ENCODE data around the gene CFC1.
"Not testable (repeated sequence)": the region's sequence is repeated elsewhere in the genome, so short reads cannot be mapped to it uniquely, and the experiment has no call there.

The CFC1 gene

DNA sequence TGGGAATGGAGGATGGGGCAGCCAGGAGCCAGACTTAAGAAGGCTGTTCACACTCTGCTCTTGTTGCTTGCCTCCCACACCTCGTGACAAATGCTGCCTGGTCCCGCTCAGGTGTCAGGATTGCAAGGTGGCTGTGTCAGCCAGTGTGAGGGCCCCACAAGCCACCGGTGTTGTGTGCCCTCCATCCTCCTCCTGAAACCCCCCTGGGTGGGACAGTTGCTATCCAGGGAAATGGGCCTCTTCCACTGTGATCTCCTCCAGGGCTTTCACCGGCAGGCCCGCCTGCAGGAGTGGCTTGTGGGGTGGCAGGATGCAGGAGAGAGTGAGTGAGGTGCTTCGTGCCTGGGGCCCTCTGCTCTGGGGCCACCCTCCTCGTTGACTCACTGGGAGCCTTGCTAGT is 16.4 kb downstream of the CFC1 start:
- DNase-seq = not testable (repeated sequence)

DNA sequence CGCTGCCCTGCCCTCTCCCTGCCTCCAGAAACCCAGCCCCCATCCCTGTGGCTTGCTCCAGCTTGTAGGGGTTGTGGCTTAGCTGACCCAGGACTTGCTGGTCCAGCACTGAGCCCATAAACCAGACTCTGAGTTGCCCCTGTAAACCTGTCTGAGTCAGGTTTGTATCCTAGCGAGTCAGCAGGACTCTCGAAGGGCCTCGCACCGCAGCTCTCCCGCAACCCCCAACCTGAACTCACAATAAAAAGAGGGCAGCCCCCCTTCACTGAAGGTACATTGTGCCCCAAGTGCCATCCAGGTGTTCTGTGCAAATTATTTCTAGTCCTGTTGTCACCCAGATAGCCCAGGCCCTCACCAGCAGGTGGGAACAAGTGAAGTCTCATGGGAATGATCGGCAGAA is 17.9 kb downstream of the CFC1 start:
- not testable (repeated sequence) for DNase-seq

DNA sequence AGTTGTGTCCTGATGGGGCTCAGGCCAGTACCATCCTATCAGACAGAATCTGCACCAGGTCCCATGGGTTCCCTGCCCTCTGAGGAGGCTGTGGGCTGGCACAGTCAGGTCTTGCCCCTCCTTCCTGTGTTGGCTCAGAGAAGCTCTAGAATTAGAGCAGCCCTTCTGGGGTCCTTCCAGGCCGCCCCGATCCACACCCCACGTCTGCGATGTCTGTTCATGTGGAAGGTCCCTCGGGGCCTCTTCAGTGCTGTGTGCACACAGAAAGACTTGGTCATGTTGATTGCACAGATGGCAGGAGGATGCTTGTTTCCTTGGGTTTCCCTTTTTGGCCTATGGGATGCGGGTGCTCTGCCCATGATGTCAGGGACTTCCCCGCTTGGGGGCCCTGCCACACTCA is 20.3 kb downstream of the CFC1 start:
- DNase-seq = not testable (repeated sequence)

DNA sequence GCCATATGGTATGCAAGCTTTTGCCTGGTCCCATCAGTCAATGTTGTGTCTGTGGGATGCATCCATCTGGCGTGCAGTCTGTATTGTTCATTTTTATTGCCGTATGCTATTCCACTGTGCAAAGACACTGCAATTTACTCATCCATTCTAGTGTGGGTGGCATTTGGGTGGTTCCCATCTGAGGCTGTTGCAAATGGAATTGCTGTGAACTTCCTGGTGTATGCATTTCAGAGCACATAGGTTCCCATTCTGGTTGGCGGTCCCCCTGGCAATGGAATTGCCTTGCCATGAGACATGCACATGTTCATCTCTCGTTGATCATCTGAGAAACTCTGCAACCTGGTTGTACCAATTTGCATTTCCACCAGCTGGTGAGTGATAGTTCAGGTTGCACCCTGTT is 21.8 kb downstream of the CFC1 start:
- DNase-seq = not testable (repeated sequence)

DNA sequence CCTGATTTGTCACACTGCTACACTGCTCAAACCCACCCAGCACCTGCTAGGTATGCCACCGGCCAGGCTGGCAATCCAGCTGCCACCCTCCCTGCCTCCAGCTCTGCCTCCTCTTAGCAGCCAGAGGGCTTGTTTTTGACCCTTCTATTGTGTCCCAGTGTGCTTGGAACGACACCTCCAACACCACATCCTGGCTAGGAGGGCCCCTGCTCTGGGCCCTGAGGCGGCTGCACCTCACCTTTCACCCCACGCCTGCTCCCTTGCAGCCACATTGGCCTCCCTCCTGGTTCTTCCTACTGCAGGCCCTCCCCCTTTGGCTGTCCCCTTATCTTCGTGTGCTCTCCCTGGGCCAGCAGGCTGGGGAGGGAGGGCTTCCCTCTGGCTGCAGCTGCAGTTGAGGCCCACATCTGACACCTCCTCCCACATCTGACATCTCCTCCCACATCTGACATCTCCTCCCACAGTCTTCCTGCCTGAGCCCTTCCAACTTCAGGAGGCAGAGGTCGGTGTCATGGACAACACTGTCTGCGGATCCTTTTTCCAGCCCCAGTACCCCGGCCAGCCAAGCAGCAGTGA is 23.1 kb downstream of the CFC1 start:
- DNase-seq = not testable (repeated sequence)

DNA sequence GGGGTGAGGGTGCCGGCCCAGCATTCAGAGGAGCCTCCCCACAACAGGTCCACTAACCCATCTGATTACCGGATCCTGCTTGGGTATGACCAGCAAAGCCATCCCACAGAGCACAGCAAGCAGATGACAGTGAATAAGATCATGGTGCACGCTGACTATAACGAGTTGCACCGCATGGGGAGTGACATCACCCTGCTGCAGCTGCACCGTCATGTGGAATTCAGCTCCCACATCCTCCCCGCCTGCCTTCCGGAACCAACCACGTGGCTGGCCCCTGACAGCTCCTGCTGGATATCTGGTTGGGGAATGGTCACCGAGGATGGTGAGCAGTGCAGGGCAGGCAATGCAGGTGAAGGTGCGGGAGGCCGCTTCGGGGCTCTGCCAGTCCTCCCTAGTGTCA is 25.1 kb downstream of the CFC1 start:
- not testable (repeated sequence) for DNase-seq

DNA sequence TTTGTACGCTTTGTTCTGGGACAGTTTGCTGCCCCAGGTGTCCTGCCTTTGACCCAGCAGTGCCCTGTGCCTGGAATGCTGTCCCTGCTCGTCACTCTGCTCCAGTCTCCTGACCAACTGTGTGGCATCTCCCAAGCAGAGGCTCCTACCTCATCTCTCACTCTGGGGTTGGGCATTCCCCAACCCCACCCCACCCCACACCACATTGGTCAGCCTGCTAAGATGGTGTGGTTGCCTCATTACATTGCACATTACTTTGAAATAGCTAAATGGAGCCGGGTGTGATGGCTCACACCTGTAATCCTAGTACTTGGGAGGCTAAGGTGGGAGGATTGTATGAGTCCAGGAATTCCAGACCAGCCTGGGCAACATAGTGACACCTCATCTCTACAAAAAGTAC is 27.4 kb downstream of the CFC1 start:
- DNase-seq = not testable (repeated sequence)

DNA sequence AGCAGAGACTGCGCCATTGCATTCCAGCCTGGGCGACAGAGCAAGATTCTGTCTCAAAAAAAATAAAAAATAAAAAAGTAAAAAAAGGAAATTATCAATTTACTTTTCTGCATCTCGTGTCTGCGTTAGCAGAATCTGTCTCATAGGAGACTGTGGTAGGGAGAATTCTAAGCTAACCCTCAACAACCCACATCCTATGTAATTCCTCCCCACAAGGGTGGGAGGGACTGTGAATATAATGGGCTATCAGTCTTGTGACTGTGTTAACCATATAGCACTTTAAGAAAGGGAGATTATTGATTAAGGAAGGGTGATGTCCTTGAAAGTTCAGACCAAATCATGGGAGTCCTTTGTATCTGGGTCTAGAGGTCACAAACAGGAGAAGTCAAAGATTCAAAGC is 33.2 kb downstream of the CFC1 start:
- DNase-seq = not testable (repeated sequence)

DNA sequence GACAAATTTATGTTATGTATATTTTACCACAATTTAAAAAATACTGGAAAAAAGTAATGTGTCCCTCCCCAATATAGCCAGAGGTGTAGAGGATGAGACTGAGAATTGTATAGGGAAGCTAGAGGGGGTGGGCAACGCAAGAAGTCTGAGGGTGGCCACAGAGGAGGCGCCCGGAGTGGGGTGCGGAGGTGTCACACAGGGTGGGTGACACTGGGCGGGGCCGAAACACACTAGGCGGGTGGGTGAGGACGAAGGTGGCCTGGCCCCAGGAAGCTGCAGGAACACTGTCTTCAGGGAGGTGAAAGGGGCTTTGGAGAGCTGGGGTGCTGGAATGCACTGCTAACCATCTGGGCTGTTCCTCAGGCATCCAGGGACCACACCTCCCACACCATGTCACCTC is 42.9 kb downstream of the CFC1 start:
- DNase-seq = not testable (repeated sequence)

DNA sequence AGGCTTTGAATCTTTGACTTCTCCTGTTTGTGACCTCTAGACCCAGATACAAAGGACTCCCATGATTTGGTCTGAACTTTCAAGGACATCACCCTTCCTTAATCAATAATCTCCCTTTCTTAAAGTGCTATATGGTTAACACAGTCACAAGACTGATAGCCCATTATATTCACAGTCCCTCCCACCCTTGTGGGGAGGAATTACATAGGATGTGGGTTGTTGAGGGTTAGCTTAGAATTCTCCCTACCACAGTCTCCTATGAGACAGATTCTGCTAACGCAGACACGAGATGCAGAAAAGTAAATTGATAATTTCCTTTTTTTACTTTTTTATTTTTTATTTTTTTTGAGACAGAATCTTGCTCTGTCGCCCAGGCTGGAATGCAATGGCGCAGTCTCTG is 45.2 kb downstream of the CFC1 start:
- DNase-seq = not testable (repeated sequence)

DNA sequence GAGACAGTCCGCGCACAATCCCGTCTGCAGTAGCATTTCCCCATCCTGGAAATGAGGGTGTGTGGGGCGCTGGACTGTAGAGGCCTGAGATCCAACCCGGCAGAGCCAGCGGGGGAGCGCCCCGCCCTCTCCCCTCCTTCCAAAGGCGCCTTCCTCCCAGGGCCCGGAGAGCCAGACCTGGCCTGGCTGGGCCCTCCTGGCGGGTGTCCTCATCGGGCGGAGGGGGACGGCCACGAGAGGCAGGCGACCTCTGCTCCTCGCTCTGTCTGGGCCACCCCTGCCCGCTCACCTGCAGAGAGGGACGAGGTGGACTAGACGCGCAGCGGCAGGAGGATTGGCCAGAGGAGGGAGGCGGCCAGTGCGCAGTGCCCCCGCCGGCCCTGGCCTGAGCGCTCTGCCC is 49.9 kb downstream of the CFC1 start:
- DNase-seq = not testable (repeated sequence)

DNA sequence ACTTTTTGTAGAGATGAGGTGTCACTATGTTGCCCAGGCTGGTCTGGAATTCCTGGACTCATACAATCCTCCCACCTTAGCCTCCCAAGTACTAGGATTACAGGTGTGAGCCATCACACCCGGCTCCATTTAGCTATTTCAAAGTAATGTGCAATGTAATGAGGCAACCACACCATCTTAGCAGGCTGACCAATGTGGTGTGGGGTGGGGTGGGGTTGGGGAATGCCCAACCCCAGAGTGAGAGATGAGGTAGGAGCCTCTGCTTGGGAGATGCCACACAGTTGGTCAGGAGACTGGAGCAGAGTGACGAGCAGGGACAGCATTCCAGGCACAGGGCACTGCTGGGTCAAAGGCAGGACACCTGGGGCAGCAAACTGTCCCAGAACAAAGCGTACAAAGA is 51.0 kb downstream of the CFC1 start:
- DNase-seq = not testable (repeated sequence)

DNA sequence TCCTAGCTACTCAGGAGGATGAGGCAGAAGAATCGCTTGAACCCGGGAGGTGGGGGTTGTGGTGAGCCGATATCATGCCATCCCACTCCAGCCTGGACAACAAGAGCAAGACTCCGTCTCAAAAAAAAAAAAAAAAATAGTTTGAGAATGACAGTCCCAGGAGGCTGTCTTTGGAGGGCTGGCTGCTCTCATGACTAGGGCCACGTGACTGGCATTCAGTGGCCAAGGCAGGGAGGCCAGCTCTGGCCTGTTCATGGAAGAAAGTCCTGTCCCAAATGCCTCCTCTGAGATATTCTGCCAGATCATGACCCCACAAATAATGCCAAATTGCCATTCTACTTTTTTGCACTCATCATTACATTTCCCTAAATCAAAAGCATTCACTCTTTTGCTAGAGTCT is 54.4 kb downstream of the CFC1 start:
- not testable (repeated sequence) for DNase-seq

DNA sequence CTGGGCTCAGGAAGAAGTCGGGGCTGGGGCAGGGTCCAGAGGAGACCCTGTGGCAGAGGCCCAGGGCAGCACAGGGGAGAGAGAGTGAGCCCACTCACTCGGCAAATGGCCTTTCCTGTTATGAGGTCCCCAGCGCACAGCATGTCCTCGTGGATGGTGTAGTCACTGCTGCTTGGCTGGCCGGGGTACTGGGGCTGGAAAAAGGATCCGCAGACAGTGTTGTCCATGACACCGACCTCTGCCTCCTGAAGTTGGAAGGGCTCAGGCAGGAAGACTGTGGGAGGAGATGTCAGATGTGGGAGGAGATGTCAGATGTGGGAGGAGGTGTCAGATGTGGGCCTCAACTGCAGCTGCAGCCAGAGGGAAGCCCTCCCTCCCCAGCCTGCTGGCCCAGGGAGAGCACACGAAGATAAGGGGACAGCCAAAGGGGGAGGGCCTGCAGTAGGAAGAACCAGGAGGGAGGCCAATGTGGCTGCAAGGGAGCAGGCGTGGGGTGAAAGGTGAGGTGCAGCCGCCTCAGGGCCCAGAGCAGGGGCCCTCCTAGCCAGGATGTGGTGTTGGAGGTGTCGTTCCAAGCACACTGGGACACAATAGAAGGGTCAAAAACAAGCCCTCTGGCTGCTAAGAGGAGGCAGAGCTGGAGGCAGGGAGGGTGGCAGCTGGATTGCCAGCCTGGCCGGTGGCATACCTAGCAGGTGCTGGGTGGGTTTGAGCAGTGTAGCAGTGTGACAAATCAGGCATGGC is 55.4 kb downstream of the CFC1 start:
- not testable (repeated sequence) for DNase-seq

DNA sequence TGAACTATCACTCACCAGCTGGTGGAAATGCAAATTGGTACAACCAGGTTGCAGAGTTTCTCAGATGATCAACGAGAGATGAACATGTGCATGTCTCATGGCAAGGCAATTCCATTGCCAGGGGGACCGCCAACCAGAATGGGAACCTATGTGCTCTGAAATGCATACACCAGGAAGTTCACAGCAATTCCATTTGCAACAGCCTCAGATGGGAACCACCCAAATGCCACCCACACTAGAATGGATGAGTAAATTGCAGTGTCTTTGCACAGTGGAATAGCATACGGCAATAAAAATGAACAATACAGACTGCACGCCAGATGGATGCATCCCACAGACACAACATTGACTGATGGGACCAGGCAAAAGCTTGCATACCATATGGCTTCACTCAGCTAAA is 56.6 kb downstream of the CFC1 start:
- DNase-seq = not testable (repeated sequence)

Measured in NCI-H187 (cell line).